NCI-H748 (cell line): ENCODE data around the gene KRT4.

Experiments used
- DNase-seq: peaks from one replicate; lab custom pipeline; 2025; ENCODE audit not compliant: unreplicated experiment; lab: John Stamatoyannopoulos, UW

Gene KRT4

GRCh38 chr12:52836491-52837412, 22.8 kb upstream of the KRT4 start:
- no peak for DNase-seq

- no peak for DNase-seq
Observed at GRCh38 chr12:52836042-52836466, 22.1 kb upstream of the KRT4 start.

GRCh38 chr12:52835271-52836041, 21.5 kb upstream of the KRT4 start:
- DNase-seq = no peak

- no peak for DNase-seq
Observed at GRCh38 chr12:52834727-52835001, 20.7 kb upstream of the KRT4 start.

GRCh38 chr12:52833922-52834726, 20.2 kb upstream of the KRT4 start, which contains the start of gene KRT79:
Gene KRT79 (minus strand): TSS chr12:52834311. CDS start chr12:52834260, 51 bp downstream.
- no peak for DNase-seq

- no peak for DNase-seq
Observed at GRCh38 chr12:52832985-52833905, 19.3 kb upstream of the KRT4 start.

GRCh38 chr12:52832451-52832850, 18.5 kb upstream of the KRT4 start:
- DNase-seq = no peak

GRCh38 chr12:52831251-52831650, 17.3 kb upstream of the KRT4 start:
- DNase-seq = no peak

- no peak for DNase-seq
Observed at GRCh38 chr12:52829986-52830770, 16.3 kb upstream of the KRT4 start.

- no peak for DNase-seq
Observed at GRCh38 chr12:52828591-52829021, 14.7 kb upstream of the KRT4 start.

- no peak for DNase-seq
Observed at GRCh38 chr12:52828156-52828555, 14.2 kb upstream of the KRT4 start.

GRCh38 chr12:52827499-52828090, 13.7 kb upstream of the KRT4 start:
- DNase-seq = no peak

- DNase-seq = no peak
Observed at GRCh38 chr12:52826611-52827498, 12.9 kb upstream of the KRT4 start.

GRCh38 chr12:52825961-52826360, 12.0 kb upstream of the KRT4 start:
- DNase-seq = no peak

GRCh38 chr12:52824741-52825410, 11.0 kb upstream of the KRT4 start:
- no peak for DNase-seq

- no peak for DNase-seq
Observed at GRCh38 chr12:52823761-52824450, 10.0 kb upstream of the KRT4 start.
